Measurements from ENCODE around the gene DCC.

Gene DCC

DNA sequence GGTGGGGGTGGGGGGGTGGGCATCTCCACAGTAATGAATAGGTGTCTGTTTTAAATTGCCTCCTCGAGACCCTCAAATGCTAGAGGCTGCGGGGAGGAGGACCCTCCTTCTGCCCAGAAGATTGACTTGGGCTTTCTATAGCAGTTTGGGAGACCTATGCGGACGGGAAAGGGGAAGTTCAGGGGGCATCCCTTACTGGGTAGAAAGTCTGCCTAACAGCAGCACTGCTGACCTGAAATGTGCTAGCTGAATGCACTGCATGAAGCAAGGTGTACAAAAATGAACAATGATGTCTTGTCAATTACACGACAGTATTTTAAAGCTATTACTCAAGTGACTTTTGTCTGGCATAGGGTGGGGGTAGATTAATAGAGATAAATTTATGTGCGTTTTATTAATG is 2.5 kb downstream of the DCC start:
- Histone ChIP-seq H2AFZ (ENCODE audit: low read length) (no peak overlapping the region), H3K4me3 (ENCODE audit: low read length, poor library complexity, severe bottlenecking) (no peak overlapping the region), H3F3A (ENCODE audit: low read depth) (no peaks in the 10 kb centered on the region), H3K79me2 (ENCODE audit: insufficient read depth, low read length) (no peaks in the 10 kb centered on the region), H3K4me1 (ENCODE audit: insufficient read depth, low read length, poor library complexity, severe bottlenecking) (no peaks in the 10 kb centered on the region), H3K9me2 (replicated peaks; ENCODE audit: low read depth, low read length) (no peaks in the 10 kb centered on the region), H3K9me3 (ENCODE audit: insufficient read depth, low read depth, low read length) (0 out of 2 replicates have a peak, but pooled peaks cover 3% of the 10 kb centered on the region), H3K27me3 (ENCODE audit: insufficient read depth, low read length, poor library complexity, severe bottlenecking) (no peaks in the 10 kb centered on the region), H3K4me2 (ENCODE audit: low read depth, low read length, poor library complexity, severe bottlenecking) (no peak overlapping the region), H3K36me3 (ENCODE audit: insufficient read depth, low read length) (no peaks in the 10 kb centered on the region), H3K9ac (ENCODE audit: low read depth, low read length, poor library complexity, severe bottlenecking) (no peak overlapping the region), H4K20me1 (ENCODE audit: insufficient read depth, low read length, poor library complexity, severe bottlenecking) (no peaks in the 10 kb centered on the region)
- TF ChIP-seq EZH2phosphoT487 (IDR thresholded peaks at IDR 0.05; ENCODE audit: borderline replicate concordance), result no peak
- TF ChIP-seq, protein P1, sequence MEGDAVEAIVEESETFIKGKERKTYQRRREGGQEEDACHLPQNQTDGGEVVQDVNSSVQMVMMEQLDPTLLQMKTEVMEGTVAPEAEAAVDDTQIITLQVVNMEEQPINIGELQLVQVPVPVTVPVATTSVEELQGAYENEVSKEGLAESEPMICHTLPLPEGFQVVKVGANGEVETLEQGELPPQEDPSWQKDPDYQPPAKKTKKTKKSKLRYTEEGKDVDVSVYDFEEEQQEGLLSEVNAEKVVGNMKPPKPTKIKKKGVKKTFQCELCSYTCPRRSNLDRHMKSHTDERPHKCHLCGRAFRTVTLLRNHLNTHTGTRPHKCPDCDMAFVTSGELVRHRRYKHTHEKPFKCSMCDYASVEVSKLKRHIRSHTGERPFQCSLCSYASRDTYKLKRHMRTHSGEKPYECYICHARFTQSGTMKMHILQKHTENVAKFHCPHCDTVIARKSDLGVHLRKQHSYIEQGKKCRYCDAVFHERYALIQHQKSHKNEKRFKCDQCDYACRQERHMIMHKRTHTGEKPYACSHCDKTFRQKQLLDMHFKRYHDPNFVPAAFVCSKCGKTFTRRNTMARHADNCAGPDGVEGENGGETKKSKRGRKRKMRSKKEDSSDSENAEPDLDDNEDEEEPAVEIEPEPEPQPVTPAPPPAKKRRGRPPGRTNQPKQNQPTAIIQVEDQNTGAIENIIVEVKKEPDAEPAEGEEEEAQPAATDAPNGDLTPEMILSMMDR (conservative IDR thresholded peaks at IDR 0.05; ENCODE audit: low read length), result no peak

DNA sequence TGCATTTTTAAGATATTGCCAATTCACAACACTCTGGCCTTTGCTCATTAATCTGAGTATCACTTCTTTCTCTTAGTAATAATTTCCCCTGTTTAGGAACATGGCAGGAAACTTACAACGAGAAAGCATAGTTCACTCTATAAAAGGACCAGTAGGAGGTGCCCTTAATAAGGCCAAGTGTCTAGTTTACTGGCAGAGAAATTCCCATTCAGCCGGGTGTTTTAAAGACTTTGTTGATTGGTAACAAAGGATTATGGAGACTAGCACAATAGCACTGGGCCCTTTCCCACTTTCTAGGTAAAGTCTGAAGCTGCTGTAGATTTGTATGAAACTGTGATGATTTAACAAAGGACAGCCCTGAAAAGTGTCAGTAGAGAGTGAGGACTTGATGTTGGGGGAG is 3.1 kb downstream of the DCC start:
- H3F3A ChIP-seq (ENCODE audit: low read depth), result no peaks in the 10 kb centered on the region
- no peaks in the 10 kb centered on the region for H3K4me1 ChIP-seq (ENCODE audit: insufficient read depth, low read length, poor library complexity, severe bottlenecking)
- no peak overlapping the region for H3K9ac ChIP-seq (ENCODE audit: low read depth, low read length, poor library complexity, severe bottlenecking)
- no peaks in the 10 kb centered on the region for H4K20me1 ChIP-seq (ENCODE audit: insufficient read depth, low read length, poor library complexity, severe bottlenecking)
- H3K9me3 ChIP-seq (ENCODE audit: insufficient read depth, low read depth, low read length), result 0 out of 2 replicates have a peak, but pooled peaks cover 3% of the 10 kb centered on the region
- H2AFZ ChIP-seq (ENCODE audit: low read length), result no peak overlapping the region
- no peaks in the 10 kb centered on the region for H3K36me3 ChIP-seq (ENCODE audit: insufficient read depth, low read length)
- H3K27me3 ChIP-seq (ENCODE audit: insufficient read depth, low read length, poor library complexity, severe bottlenecking), result no peaks in the 10 kb centered on the region
- H3K4me2 ChIP-seq (ENCODE audit: low read depth, low read length, poor library complexity, severe bottlenecking), result no peak overlapping the region
- no peak overlapping the region for H3K4me3 ChIP-seq (ENCODE audit: low read length, poor library complexity, severe bottlenecking)
- no peaks in the 10 kb centered on the region for H3K9me2 ChIP-seq (replicated peaks; ENCODE audit: low read depth, low read length)
- H3K79me2 ChIP-seq (ENCODE audit: insufficient read depth, low read length), result no peaks in the 10 kb centered on the region
- TF ChIP-seq EZH2phosphoT487 (IDR thresholded peaks at IDR 0.05; ENCODE audit: borderline replicate concordance), result no peak
- TF ChIP-seq, protein P1 (conservative IDR thresholded peaks at IDR 0.05; ENCODE audit: low read length), result no peak

DNA sequence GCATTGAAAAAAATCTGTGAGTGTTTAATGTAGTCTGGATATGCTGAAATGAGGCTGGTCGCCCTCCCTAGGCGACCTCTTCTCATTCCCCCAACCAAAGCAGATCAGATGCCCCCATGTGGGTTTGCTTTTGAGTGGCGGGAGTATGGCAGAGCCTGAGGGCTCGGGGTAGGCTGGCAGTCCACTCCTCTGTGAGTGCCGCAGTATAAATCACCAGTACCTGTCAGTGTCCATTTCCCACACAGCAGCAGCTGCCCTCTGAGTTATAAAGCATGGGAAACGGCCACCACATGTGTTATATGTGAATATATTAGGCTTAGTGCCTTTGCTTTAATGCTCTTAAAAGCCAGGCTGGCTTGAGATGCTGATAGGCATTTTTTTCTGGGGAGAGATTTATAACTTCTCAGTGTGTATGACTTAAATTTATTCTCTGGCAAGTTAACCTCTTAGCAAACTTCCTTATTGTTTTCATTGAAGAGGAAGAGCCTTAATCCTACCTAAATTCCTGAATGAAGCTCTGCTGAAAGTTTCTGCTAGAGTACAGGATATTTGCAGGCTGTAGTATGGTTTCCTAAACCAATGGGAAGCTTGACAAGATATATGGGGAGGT is 3.8 kb downstream of the DCC start:
- Histone ChIP-seq H3K9me2 (replicated peaks; ENCODE audit: low read depth, low read length) (no peaks in the 10 kb centered on the region), H3K79me2 (ENCODE audit: insufficient read depth, low read length) (no peaks in the 10 kb centered on the region), H2AFZ (ENCODE audit: low read length) (no peak overlapping the region), H3K4me2 (ENCODE audit: low read depth, low read length, poor library complexity, severe bottlenecking) (no peak overlapping the region), H3K4me3 (ENCODE audit: low read length, poor library complexity, severe bottlenecking) (no peak overlapping the region), H3K27me3 (ENCODE audit: insufficient read depth, low read length, poor library complexity, severe bottlenecking) (no peaks in the 10 kb centered on the region), H3K9ac (ENCODE audit: low read depth, low read length, poor library complexity, severe bottlenecking) (no peak overlapping the region), H4K20me1 (ENCODE audit: insufficient read depth, low read length, poor library complexity, severe bottlenecking) (no peaks in the 10 kb centered on the region), H3K4me1 (ENCODE audit: insufficient read depth, low read length, poor library complexity, severe bottlenecking) (no peaks in the 10 kb centered on the region), H3K9me3 (ENCODE audit: insufficient read depth, low read depth, low read length) (0 out of 2 replicates have a peak, but pooled peaks cover 3% of the 10 kb centered on the region), H3F3A (ENCODE audit: low read depth) (no peaks in the 10 kb centered on the region), H3K36me3 (ENCODE audit: insufficient read depth, low read length) (no peaks in the 10 kb centered on the region)
- TF ChIP-seq, protein P1 (conservative IDR thresholded peaks at IDR 0.05; ENCODE audit: low read length), result no peak
- TF ChIP-seq EZH2phosphoT487 (IDR thresholded peaks at IDR 0.05; ENCODE audit: borderline replicate concordance), result no peak

Data from Loucy (cell line).